Stomach (tissue), 4 donors: ENCODE measurements around the gene JAKMIP1.

ENCODE experiments used
- EP300 ChIP-seq: sonication (generic); formaldehyde crosslinking; IDR thresholded peaks from one replicate; pipeline ENCODE4 v1.6.1; 2017; ENCODE audit warnings: antibody characterized with exemption
- POLR2AphosphoS5 ChIP-seq, 3 donors: sonication (generic); formaldehyde crosslinking; IDR thresholded peaks; one replicate each; pipeline ENCODE4 v1.6.1; 2016; ENCODE audit warnings: antibody characterized with exemption in 3 of 3
- TF ChIP-seq, protein P1 (sequence below), 7 experiments: fragments of 450-650 bp in 4 of 7; fragments of 200-600 bp in 3 of 7; sonication (generic) in 3 of 7; IDR thresholded peaks; one replicate each; pipeline ENCODE4 v1.5.1; 2016 to 2019; ENCODE audit warnings: antibody characterized with exemption in 7 of 7, control low read depth in 2 of 7, mild to moderate bottlenecking in 1 of 7

DNA sequence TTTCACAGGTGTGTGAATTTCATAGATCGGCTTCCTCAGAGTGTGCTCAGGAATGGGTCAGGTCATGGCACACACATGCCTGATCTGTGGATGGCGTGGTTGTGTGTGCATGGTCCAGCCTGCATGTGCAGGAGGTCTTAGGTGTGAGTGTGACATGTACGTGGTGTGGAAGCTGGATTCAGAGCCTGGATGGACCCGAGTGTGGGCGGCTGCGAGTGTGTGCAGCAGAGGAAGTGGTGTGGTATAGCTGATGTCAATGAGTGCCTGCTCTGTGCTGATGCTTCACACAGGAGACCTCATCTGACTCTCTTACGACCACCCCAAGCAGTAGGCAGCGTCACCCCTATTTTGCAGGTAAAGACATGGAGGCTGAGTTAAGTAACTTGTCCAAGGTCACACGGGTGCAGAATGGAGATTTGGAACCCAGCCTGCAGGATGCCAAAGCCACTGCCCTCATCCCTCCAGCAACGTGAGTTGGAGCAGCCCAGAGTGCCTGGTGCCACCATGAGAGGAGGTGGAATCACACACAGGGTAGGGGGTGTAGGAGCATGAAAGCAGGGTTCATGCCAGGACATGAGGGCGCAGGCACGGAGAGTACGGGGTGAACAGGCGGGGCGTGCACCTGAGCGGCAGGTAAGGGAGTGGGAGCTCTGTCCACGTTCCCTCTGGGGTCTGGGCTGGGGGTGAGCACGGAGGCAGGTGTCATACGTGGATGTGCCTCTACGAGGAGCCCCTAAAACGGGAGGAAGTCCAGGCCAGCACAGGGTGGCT, 157.9 kb downstream of the JAKMIP1 start:
- TF ChIP-seq, protein P1, sequence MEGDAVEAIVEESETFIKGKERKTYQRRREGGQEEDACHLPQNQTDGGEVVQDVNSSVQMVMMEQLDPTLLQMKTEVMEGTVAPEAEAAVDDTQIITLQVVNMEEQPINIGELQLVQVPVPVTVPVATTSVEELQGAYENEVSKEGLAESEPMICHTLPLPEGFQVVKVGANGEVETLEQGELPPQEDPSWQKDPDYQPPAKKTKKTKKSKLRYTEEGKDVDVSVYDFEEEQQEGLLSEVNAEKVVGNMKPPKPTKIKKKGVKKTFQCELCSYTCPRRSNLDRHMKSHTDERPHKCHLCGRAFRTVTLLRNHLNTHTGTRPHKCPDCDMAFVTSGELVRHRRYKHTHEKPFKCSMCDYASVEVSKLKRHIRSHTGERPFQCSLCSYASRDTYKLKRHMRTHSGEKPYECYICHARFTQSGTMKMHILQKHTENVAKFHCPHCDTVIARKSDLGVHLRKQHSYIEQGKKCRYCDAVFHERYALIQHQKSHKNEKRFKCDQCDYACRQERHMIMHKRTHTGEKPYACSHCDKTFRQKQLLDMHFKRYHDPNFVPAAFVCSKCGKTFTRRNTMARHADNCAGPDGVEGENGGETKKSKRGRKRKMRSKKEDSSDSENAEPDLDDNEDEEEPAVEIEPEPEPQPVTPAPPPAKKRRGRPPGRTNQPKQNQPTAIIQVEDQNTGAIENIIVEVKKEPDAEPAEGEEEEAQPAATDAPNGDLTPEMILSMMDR (IDR thresholded peaks at IDR 0.05) = no peak
- no peak for TF ChIP-seq EP300
- no peak for TF ChIP-seq POLR2AphosphoS5 (IDR thresholded peaks at IDR 0.05)
